HepG2 (cell line): ENCODE measurements around the gene MDP1. TPM values are rescaled to one million over a fixed set of nuclear protein-coding genes. Genes with fewer than 3 reads are reported as not detected.

ENCODE experiments used
- ATF7-NPFF ChIP-seq: sonication (generic); formaldehyde crosslinking; IDR thresholded peaks from 2 replicates; pipeline ENCODE4 v1.8.1; 2023; ENCODE audit warnings: mild to moderate bottlenecking, low read depth, missing genetic modification reagents, moderate library complexity
- EED ChIP-seq: sonication (generic); formaldehyde crosslinking; IDR thresholded peaks from 2 replicates; pipeline ENCODE4 v1.5.0; 2020; ENCODE audit warnings: mild to moderate bottlenecking, missing genetic modification reagents
- HOXA7 ChIP-seq: sonication (generic); formaldehyde crosslinking; IDR thresholded peaks from 2 replicates; pipeline ENCODE4 v1.8.1; 2022; ENCODE audit warnings: mild to moderate bottlenecking, missing genetic modification reagents, moderate library complexity
- IRF2 ChIP-seq: IDR thresholded peaks from 2 replicates; pipeline ENCODE4 v1.6.1; 2018; ENCODE audit warnings: missing genetic modification reagents, missing compliant biosample characterization
- NFIB ChIP-seq: sonication (generic); formaldehyde crosslinking; IDR thresholded peaks from 2 replicates; pipeline ENCODE4 v1.9.0; 2021; ENCODE audit warnings: missing genetic modification reagents, mild to moderate bottlenecking, borderline replicate concordance
- NFIC ChIP-seq: IDR thresholded peaks from 2 replicates; pipeline ENCODE4 v1.6.1; 2012; ENCODE audit warnings: mild to moderate bottlenecking, low read length, inconsistent platforms
- SAP130 ChIP-seq: IDR thresholded peaks from 2 replicates; pipeline ENCODE4 v1.6.1; 2016; ENCODE audit warnings: low read depth
- SP4 ChIP-seq: sonication (generic); formaldehyde crosslinking; IDR thresholded peaks from 2 replicates; pipeline ENCODE4 v1.8.1; 2023; ENCODE audit warnings: mild to moderate bottlenecking, missing genetic modification reagents
- ZBTB38 ChIP-seq: sonication (generic); formaldehyde crosslinking; IDR thresholded peaks from 2 replicates; pipeline ENCODE4 v1.5.1; 2020; ENCODE audit warnings: mild to moderate bottlenecking, missing genetic modification reagents
- ZNF225 ChIP-seq: sonication (generic); formaldehyde crosslinking; IDR thresholded peaks from 2 replicates; pipeline ENCODE4 v1.4.0; 2020; ENCODE audit warnings: mild to moderate bottlenecking, missing genetic modification reagents
- ZNF264 ChIP-seq: sonication (generic); formaldehyde crosslinking; IDR thresholded peaks from 2 replicates; pipeline ENCODE4 v1.4.0; 2020; ENCODE audit warnings: missing genetic modification reagents
- polyA plus RNA-seq, 8 experiments: library from polyadenylated mRNA; depleted of rRNA in 3 of 8; stranded (reverse) in 7 of 8; unstranded in 1 of 8; fragments of >200 nt; fragmentation: Illumina TruSeq in 4 of 8; extraction: Trizol in 4 of 8; gene quantifications; 2 replicates each; pipeline versions ENCODE4 v1.2.1 to v1.2.3, GENCODE V29; 2011 to 2016; ENCODE audit warnings: low read depth in 4 of 8, missing spikeins in 1 of 8, mixed read lengths in 1 of 8; ENCODE audit not compliant: insufficient read depth in 1 of 8
- total RNA-seq, 5 experiments: library from RNA; depleted of rRNA; stranded (reverse); fragments of >200 nt; fragmentation: Illumina TruSeq; extraction: Trizol; gene quantifications; 2 replicates each; pipeline ENCODE4 v1.2.3, GENCODE V29; 2016; ENCODE audit warnings: low read depth in 1 of 5
- TF ChIP-seq, protein P1 (sequence below): sonication (generic); formaldehyde crosslinking; IDR thresholded peaks from 2 replicates; pipeline ENCODE4 v1.8.1; 2023; ENCODE audit warnings: missing genetic modification reagents, inconsistent platforms, borderline replicate concordance
- TF ChIP-seq, protein P2 (sequence below): sonication (generic); formaldehyde crosslinking; IDR thresholded peaks from 2 replicates; pipeline ENCODE4 v1.5.0; 2020; ENCODE audit warnings: mild to moderate bottlenecking, missing genetic modification reagents
- TF ChIP-seq, protein P3 (sequence below): sonication (generic); formaldehyde crosslinking; IDR thresholded peaks from 2 replicates; pipeline ENCODE4 v1.8.1; 2023; ENCODE audit warnings: mild to moderate bottlenecking, missing genetic modification reagents
- TF ChIP-seq, protein P4 (sequence below), 2 experiments: sonication (generic) in 1 of 2; formaldehyde crosslinking in 1 of 2; IDR thresholded peaks; 2 replicates each; pipeline versions ENCODE4 v1.5.1 to v1.6.1; 2011 to 2020; ENCODE audit warnings: borderline replicate concordance in 1 of 2, low read depth in 1 of 2, low read length in 1 of 2, mild to moderate bottlenecking in 1 of 2, missing genetic modification reagents in 1 of 2, moderate library complexity in 1 of 2

MDP1 gene
- total and polyA plus RNA-seq, 2 of the 13 experiments (the other 11 are each of a cell fraction or from before 2014, with no cell fraction given) = 44.1 to 48.7 TPM

DNA sequence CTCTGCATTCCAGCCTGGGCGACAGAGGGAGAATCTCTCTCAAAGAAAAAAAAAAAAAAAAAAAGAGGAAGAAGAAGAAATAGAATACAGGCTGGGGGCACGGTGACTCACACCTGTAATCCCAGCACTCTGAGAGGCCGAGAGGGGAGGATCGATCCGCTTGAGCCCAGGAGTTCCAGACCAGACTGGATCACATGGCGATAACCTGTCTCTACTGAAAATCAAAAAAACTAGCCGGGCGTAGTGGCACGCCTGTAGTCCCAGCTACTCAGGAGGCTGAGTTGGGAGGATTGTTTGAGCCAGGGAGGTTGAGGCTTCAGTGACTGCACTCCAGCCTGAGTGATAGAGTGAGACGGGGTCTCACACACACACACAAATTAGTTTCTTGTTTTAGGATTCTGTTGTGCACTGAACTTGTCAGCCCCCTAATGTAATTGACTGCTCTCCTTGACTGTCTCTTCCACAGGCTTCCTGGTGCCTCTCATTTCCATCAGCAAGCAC lies 27.5 kb upstream of the MDP1 start (continued):
- TF ChIP-seq SAP130 (CRISPR knock-in tag) = no peak
- TF ChIP-seq, protein P1, sequence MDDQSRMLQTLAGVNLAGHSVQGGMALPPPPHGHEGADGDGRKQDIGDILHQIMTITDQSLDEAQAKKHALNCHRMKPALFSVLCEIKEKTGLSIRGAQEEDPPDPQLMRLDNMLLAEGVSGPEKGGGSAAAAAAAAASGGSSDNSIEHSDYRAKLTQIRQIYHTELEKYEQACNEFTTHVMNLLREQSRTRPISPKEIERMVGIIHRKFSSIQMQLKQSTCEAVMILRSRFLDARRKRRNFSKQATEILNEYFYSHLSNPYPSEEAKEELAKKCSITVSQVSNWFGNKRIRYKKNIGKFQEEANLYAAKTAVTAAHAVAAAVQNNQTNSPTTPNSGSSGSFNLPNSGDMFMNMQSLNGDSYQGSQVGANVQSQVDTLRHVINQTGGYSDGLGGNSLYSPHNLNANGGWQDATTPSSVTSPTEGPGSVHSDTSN (CRISPR knock-in tag) = no peak
- peak; percentile 20; the same call in 1 of the 2 replicates for TF ChIP-seq IRF2 (CRISPR knock-in tag)
- TF ChIP-seq, protein P2, sequence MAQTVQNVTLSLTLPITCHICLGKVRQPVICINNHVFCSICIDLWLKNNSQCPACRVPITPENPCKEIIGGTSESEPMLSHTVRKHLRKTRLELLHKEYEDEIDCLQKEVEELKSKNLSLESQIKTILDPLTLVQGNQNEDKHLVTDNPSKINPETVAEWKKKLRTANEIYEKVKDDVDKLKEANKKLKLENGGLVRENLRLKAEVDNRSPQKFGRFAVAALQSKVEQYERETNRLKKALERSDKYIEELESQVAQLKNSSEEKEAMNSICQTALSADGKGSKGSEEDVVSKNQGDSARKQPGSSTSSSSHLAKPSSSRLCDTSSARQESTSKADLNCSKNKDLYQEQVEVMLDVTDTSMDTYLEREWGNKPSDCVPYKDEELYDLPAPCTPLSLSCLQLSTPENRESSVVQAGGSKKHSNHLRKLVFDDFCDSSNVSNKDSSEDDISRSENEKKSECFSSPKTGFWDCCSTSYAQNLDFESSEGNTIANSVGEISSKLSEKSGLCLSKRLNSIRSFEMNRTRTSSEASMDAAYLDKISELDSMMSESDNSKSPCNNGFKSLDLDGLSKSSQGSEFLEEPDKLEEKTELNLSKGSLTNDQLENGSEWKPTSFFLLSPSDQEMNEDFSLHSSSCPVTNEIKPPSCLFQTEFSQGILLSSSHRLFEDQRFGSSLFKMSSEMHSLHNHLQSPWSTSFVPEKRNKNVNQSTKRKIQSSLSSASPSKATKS (CRISPR knock-in tag) = no peak
- no peak for TF ChIP-seq NFIC
- TF ChIP-seq, protein P3, sequence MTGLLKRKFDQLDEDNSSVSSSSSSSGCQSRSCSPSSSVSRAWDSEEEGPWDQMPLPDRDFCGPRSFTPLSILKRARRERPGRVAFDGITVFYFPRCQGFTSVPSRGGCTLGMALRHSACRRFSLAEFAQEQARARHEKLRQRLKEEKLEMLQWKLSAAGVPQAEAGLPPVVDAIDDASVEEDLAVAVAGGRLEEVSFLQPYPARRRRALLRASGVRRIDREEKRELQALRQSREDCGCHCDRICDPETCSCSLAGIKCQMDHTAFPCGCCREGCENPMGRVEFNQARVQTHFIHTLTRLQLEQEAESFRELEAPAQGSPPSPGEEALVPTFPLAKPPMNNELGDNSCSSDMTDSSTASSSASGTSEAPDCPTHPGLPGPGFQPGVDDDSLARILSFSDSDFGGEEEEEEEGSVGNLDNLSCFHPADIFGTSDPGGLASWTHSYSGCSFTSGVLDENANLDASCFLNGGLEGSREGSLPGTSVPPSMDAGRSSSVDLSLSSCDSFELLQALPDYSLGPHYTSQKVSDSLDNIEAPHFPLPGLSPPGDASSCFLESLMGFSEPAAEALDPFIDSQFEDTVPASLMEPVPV (CRISPR knock-in tag) = no peak
- TF ChIP-seq ZNF264 (CRISPR knock-in tag) = no peak
- TF ChIP-seq ATF7-NPFF (CRISPR knock-in tag) = no peak
- TF ChIP-seq ZBTB38 (CRISPR knock-in tag) = peak; percentile 72; the same call in 1 of the 2 replicates
- no peak for TF ChIP-seq NFIB (CRISPR knock-in tag)
- TF ChIP-seq EED (CRISPR knock-in tag) = no peak
- no peak for TF ChIP-seq SP4 (CRISPR knock-in tag)
- TF ChIP-seq ZNF225 = no peak
- TF ChIP-seq, protein P4, sequence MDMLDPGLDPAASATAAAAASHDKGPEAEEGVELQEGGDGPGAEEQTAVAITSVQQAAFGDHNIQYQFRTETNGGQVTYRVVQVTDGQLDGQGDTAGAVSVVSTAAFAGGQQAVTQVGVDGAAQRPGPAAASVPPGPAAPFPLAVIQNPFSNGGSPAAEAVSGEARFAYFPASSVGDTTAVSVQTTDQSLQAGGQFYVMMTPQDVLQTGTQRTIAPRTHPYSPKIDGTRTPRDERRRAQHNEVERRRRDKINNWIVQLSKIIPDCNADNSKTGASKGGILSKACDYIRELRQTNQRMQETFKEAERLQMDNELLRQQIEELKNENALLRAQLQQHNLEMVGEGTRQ (IDR thresholded peaks at IDR 0.05; ENCODE audit: low read depth, low read length) = peak; percentile 22; the same call in 1 of the 2 replicates
- TF ChIP-seq, protein P4 (CRISPR knock-in tag; IDR thresholded peaks at IDR 0.05; ENCODE audit: borderline replicate concordance) = 0 out of 2 replicates have a peak, but pooled peaks have one; percentile 10
- TF ChIP-seq HOXA7 (CRISPR knock-in tag) = no peak
- TF ChIP-seq, all 625 proteins: peak for 47
